NCI-H1105 (cell line): ENCODE measurements around the gene ZNF699.
"Not testable (repeated sequence)": the region's sequence is repeated elsewhere in the genome, so short reads cannot be mapped to it uniquely, and the experiment has no call there.

ENCODE experiments used
- DNase-seq: peaks from one replicate; lab custom pipeline; 2025; lab: John Stamatoyannopoulos, UW

The ZNF699 gene

GRCh38 chr19:9309139-9309973 is at the start of gene ZNF699:
Gene ZNF699, minus strand, starts transcription at chr19:9309838. Its CDS starts 4,719 bp downstream, at chr19:9305119.
- DNase-seq, result peak; percentile 97

GRCh38 chr19:9354651-9355050 is 45.0 kb upstream of the ZNF699 start:
- DNase-seq, result no peak

GRCh38 chr19:9353011-9353410 is 43.4 kb upstream of the ZNF699 start:
- DNase-seq, result no peak

- DNase-seq, result no peak
Observed at GRCh38 chr19:9352505-9352904, 42.9 kb upstream of the ZNF699 start.

GRCh38 chr19:9348671-9349070 is 39.0 kb upstream of the ZNF699 start:
- no peak for DNase-seq

- DNase-seq, result no peak
Observed at GRCh38 chr19:9348253-9348652, 38.6 kb upstream of the ZNF699 start.

GRCh38 chr19:9345005-9345404 is 35.4 kb upstream of the ZNF699 start:
- DNase-seq, result no peak

GRCh38 chr19:9342610-9343304 is 33.1 kb upstream of the ZNF699 start:
- no peak for DNase-seq

- no peak for DNase-seq
Observed at GRCh38 chr19:9329999-9330398, 20.4 kb upstream of the ZNF699 start.

- DNase-seq, result no peak
Observed at GRCh38 chr19:9324584-9324962, 14.9 kb upstream of the ZNF699 start.

- peak; percentile 94 for DNase-seq
Observed at GRCh38 chr19:9323919-9324583, 14.4 kb upstream of the ZNF699 start, which contains the start of gene ZNF559. Gene ZNF559, plus strand, starts transcription at chr19:9324179. Its CDS starts 14,371 bp downstream, at chr19:9338550.

GRCh38 chr19:9323557-9323918 is 13.9 kb upstream of the ZNF699 start:
- DNase-seq, result peak; percentile 76

GRCh38 chr19:9322201-9322600 is 12.6 kb upstream of the ZNF699 start:
- not testable (repeated sequence) for DNase-seq

GRCh38 chr19:9321756-9322155 is 12.1 kb upstream of the ZNF699 start:
- DNase-seq, result not testable (repeated sequence)

- DNase-seq, result no peak
Observed at GRCh38 chr19:9321338-9321737, 11.7 kb upstream of the ZNF699 start.

GRCh38 chr19:9313756-9314155 is 4.1 kb upstream of the ZNF699 start:
- no peak for DNase-seq

GRCh38 chr19:9309974-9310446 is 372 bp upstream of the ZNF699 start:
- DNase-seq, result peak; percentile 97

GRCh38 chr19:9308091-9308770 is 1.4 kb downstream of the ZNF699 start:
- no peak for DNase-seq

- no peak for DNase-seq
Observed at GRCh38 chr19:9306443-9306842, 3.2 kb downstream of the ZNF699 start.

GRCh38 chr19:9296336-9296735 is 13.3 kb downstream of the ZNF699 start:
- DNase-seq, result no peak

GRCh38 chr19:9295411-9295849 is 14.2 kb downstream of the ZNF699 start:
- no peak for DNase-seq
